HepG2 (cell line): ENCODE results near the gene NABP2. TPM values are rescaled to one million over a fixed set of nuclear protein-coding genes. Genes with fewer than 3 reads are reported as not detected.
A peak's percentile ranks its signal among the peaks of the same experiment; 100 is the strongest.

Experiments
- ATAC-seq: fragments of 200-7000 bp; cut with Tn5 transposase; 3 replicates; pipeline ENCODE4 v1.9.1; 2020; ENCODE audit warnings: mild to moderate bottlenecking, moderate library complexity
- BruUV-seq: library from RNA; stranded (reverse); fragments of 400-500 nt; replicated peaks from 2 replicates; lab custom pipeline; 2021; lab: Mats Ljungman, UMichigan
- CTCF ChIA-PET: fragments of 300-600 bp; formaldehyde crosslinking; extraction: SDS; loops from one replicate; lab custom pipeline; 2021; ENCODE audit warnings: low total read pairs, inconsistent platforms, low intra/inter-chr PET ratio; lab: Yijun Ruan, JAX
- POLR2A ChIA-PET: fragments of 350-600 bp; sonication (Branson Sonifier 250); formaldehyde crosslinking; loops from one replicate; lab custom pipeline; 2020; ENCODE audit warnings: antibody characterized with exemption, inconsistent platforms; lab: Yijun Ruan, JAX
- DNase-seq: peaks from one replicate; pipeline ENCODE4 v3.0.0-alpha.2; 2015; ENCODE audit warnings: low spot score
- FAIRE-seq: peaks from 3 replicates; lab custom pipeline; 2011; peaks lifted over from hg19 to GRCh38; lab: Jason Lieb, UNC
- H2AFZ ChIP-seq: one replicate; pipeline ENCODE4 v1.6.1; 2011; ENCODE audit warnings: low read length, inconsistent platforms
- H3K27ac ChIP-seq: fragments of 300-600 bp; 3 replicates; pipeline ENCODE4 v1.8.0; 2011; ENCODE audit warnings: mixed run types, mild to moderate bottlenecking, mixed read lengths, low read length, inconsistent platforms; ENCODE audit not compliant: insufficient read depth; ENCODE audit errors: extremely low read length
- H3K27me3 ChIP-seq, 2 experiments: fragments of 200-600 bp in 1 of 2; 2 replicates in 1 of 2; 3 replicates in 1 of 2; pipeline versions ENCODE4 v1.6.0 to v1.8.0; 2011; ENCODE audit warnings: low read length in 2 of 2, mild to moderate bottlenecking in 2 of 2, moderate library complexity in 2 of 2, inconsistent platforms in 1 of 2; ENCODE audit not compliant: insufficient read depth in 2 of 2, control insufficient read depth in 1 of 2
- H3K36me3 ChIP-seq, 2 experiments: fragments of 200-600 bp in 1 of 2; replicated peaks in 1 of 2; 2 replicates in 1 of 2; 3 replicates in 1 of 2; pipeline versions ENCODE4 v1.5.1 to v1.8.0; 2011; ENCODE audit warnings: low read length in 2 of 2, inconsistent platforms in 1 of 2; ENCODE audit not compliant: insufficient read depth in 2 of 2, control insufficient read depth in 1 of 2
- H3K4me1 ChIP-seq: 2 replicates; pipeline ENCODE4 v1.5.1; 2012; ENCODE audit warnings: low read length, inconsistent platforms; ENCODE audit not compliant: insufficient read depth
- H3K4me2 ChIP-seq: 2 replicates; pipeline ENCODE4 v1.6.0; 2011; ENCODE audit warnings: low read depth, low read length, inconsistent platforms
- H3K4me3 ChIP-seq, 3 experiments: fragments of 200-600 bp in 1 of 3; sonication (generic), shearing (Covaris generic) in 1 of 3; replicated peaks in 1 of 3; 2 replicates each; pipeline ENCODE4 v1.5.1; 2011 to 2016; ENCODE audit warnings: low read length in 3 of 3, inconsistent platforms in 2 of 3, low read depth in 2 of 3, mild to moderate bottlenecking in 2 of 3, control low read depth in 1 of 3, mixed read lengths in 1 of 3; ENCODE audit not compliant: insufficient read depth in 1 of 3
- H3K79me2 ChIP-seq: one replicate; pipeline ENCODE4 v1.6.1; 2011; ENCODE audit warnings: low read length, inconsistent platforms; ENCODE audit not compliant: insufficient read depth
- H3K9ac ChIP-seq: 2 replicates; pipeline ENCODE4 v1.6.0; 2011; ENCODE audit warnings: mild to moderate bottlenecking, low read depth, low read length, inconsistent platforms; ENCODE audit not compliant: insufficient read depth
- H3K9me3 ChIP-seq: 2 replicates; pipeline ENCODE4 v1.5.1; 2012; ENCODE audit warnings: mild to moderate bottlenecking, low read length
- H4K20me1 ChIP-seq: 2 replicates; pipeline ENCODE4 v1.6.0; 2011; ENCODE audit warnings: inconsistent platforms, mild to moderate bottlenecking, low read length, moderate library complexity; ENCODE audit not compliant: insufficient read depth
- CCAR2 ChIP-seq: fragments of 200-400 bp; formaldehyde crosslinking; optimal IDR thresholded peaks from 2 replicates; pipeline ENCODE3; 2018; ENCODE audit warnings: low read depth, mild to moderate bottlenecking, low read length, moderate library complexity
- HOXA3 ChIP-seq: sonication (generic); formaldehyde crosslinking; IDR thresholded peaks from 2 replicates; pipeline ENCODE4 v1.5.0; 2020; ENCODE audit warnings: missing genetic modification reagents
- JDP2 ChIP-seq: sonication (generic); formaldehyde crosslinking; IDR thresholded peaks from 2 replicates; pipeline ENCODE4 v1.8.1; 2022; ENCODE audit warnings: missing genetic modification reagents, borderline replicate concordance
- LCORL ChIP-seq, 2 experiments: fragments of 450-650 bp in 1 of 2; sonication (generic) in 1 of 2; formaldehyde crosslinking in 1 of 2; IDR thresholded peaks; 2 replicates each; pipeline versions ENCODE4 v1.5.0 to v1.6.1; 2017 to 2020; ENCODE audit warnings: antibody characterized with exemption in 1 of 2, missing genetic modification reagents in 1 of 2
- SRSF4 ChIP-seq: fragments of 200-400 bp; formaldehyde crosslinking; IDR thresholded peaks from one replicate; pipeline ENCODE4 v1.6.1; 2018; ENCODE audit warnings: mild to moderate bottlenecking, low read depth, low read length, moderate library complexity; ENCODE audit not compliant: poor library complexity, severe bottlenecking
- ZNF30 ChIP-seq: sonication (generic); formaldehyde crosslinking; IDR thresholded peaks from 2 replicates; pipeline ENCODE4 v1.5.0; 2020; ENCODE audit warnings: mild to moderate bottlenecking, missing genetic modification reagents
- WGBS: methylation state at CpG from one replicate; pipeline ENCODE4 v1.1.6; 2017; ENCODE audit warnings: low lambda C conversion rate; 5-methylcytosine and 5-hydroxymethylcytosine counted together
- in situ Hi-C: cut with HindIII; loops from 2 replicates; pipeline ENCODE4 v1.10.0; 2017; ENCODE audit warnings: low pct_unique_long_range_greater_than_20kb; ENCODE audit not compliant: extremely low pct_ligation_motif_present
- intact Hi-C: fragments of 100-400 bp; cut with micrococcal nuclease; formaldehyde crosslinking; loops from one replicate; pipeline ENCODE4 v1.10.0; 2022; ENCODE audit not compliant: unreplicated experiment
- polyA plus RNA-seq, 8 experiments: library from polyadenylated mRNA; depleted of rRNA in 3 of 8; stranded (reverse) in 7 of 8; unstranded in 1 of 8; fragments of >200 nt; fragmentation: Illumina TruSeq in 4 of 8; extraction: Trizol in 4 of 8; gene quantifications; 2 replicates each; pipeline versions ENCODE4 v1.2.1 to v1.2.3, GENCODE V29; 2011 to 2016; ENCODE audit warnings: low read depth in 4 of 8, missing spikeins in 1 of 8, mixed read lengths in 1 of 8; ENCODE audit not compliant: insufficient read depth in 1 of 8
- total RNA-seq, 5 experiments: library from RNA; depleted of rRNA; stranded (reverse); fragments of >200 nt; fragmentation: Illumina TruSeq; extraction: Trizol; gene quantifications; 2 replicates each; pipeline ENCODE4 v1.2.3, GENCODE V29; 2016; ENCODE audit warnings: low read depth in 1 of 5
- TF ChIP-seq, protein P1 (sequence below): sonication (generic); formaldehyde crosslinking; conservative IDR thresholded peaks from 2 replicates; pipeline ENCODE4 v1.8.0; 2022; ENCODE audit warnings: missing genetic modification reagents
- TF ChIP-seq, protein P2 (sequence below): sonication (generic); formaldehyde crosslinking; IDR thresholded peaks from 2 replicates; pipeline ENCODE4 v1.4.0; 2020; ENCODE audit warnings: missing genetic modification reagents

The NABP2 gene
- total and polyA plus RNA-seq, 2 of the 13 experiments (the other 11 are each of a cell fraction or from before 2014, with no cell fraction given): 33.2 to 35.5 TPM

DNA sequence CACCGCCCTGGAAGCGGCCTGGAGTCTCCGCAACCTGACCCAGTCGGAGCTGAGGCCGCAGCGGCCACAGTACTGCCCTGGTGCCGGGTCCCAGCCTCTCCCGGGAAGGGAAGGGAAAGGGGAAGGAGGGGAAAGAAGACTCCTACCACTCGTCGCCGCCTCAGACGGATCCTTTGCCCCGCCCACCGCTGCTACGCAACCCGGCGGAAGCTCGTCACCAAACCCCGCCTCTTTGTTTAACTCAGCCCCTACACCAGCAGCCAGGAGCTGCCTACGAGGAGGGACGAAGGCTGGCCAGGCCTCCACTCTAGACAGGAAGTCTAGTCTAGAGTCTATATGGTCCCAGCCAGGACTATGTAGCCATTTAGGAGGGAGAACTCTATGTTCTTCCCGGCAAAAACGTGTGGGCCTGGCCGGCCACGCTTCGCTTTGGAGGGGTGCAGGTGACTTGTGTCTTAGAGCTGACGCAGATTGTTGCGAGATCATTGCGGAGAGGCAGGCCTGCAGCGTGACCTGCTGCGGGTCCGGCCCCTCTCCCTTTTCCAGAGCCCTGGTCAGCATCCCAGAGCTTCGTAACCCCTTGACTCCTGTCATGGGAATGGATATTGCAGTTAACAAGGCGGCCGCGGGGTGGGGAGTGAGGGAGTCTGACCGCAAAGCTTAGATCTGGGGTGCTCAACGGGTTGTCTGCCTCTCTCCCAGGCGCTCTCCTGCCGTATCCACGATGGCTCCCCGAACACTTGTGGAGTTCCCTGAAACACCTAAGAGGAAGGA, 2.2 kb upstream of the NABP2 start, which contains the start of gene RNF41 (continued):
- TF ChIP-seq, protein P1, sequence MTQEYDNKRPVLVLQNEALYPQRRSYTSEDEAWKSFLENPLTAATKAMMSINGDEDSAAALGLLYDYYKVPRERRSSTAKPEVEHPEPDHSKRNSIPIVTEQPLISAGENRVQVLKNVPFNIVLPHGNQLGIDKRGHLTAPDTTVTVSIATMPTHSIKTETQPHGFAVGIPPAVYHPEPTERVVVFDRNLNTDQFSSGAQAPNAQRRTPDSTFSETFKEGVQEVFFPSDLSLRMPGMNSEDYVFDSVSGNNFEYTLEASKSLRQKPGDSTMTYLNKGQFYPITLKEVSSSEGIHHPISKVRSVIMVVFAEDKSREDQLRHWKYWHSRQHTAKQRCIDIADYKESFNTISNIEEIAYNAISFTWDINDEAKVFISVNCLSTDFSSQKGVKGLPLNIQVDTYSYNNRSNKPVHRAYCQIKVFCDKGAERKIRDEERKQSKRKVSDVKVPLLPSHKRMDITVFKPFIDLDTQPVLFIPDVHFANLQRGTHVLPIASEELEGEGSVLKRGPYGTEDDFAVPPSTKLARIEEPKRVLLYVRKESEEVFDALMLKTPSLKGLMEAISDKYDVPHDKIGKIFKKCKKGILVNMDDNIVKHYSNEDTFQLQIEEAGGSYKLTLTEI: no peak
- peak; percentile 49; the same call in 1 of the 2 replicates for TF ChIP-seq HOXA3 (CRISPR knock-in tag)

GRCh38 chr12:56222531-56222895, 1.6 kb upstream of the NABP2 start:
- 2% methylated on average over 4 of the region's 4 CpGs for WGBS
- no TSS peak for BruUV-seq
- Histone ChIP-seq H3K4me2 (peak overlapping the region; percentile 95), H3K79me2 (peaks cover 12% of the 10 kb centered on the region), H3K9me3 (no peaks in the 10 kb centered on the region), H3K4me3 (peak overlapping the region; percentile 91 to 94 (median 91)), H3K27me3 (no peaks in the 10 kb centered on the region; a peak in 1 of 5 replicates), H3K4me1 (peaks cover 37% of the 10 kb centered on the region), H3K36me3 (no peaks in the 10 kb centered on the region; a peak in 2 of 5 replicates), H3K9ac (peak overlapping the region; percentile 90), H3K27ac (peak overlapping the region; percentile 89), H4K20me1 (no peaks in the 10 kb centered on the region), H2AFZ (no peak overlapping the region)
- CTCF ChIA-PET: interaction anchor here (1.1 to 2.6 kb wide), 3 partner anchors 10 to 95 kb away, joined by 3 to 12 read pairs (median 3); partner anchors contain the start of gene ANKRD52
- intact Hi-C loops (loop anchor here (2.0 to 5.0 kb wide), 2 partner anchors 35 to 104 kb away; partner anchors contain the start of genes ANKRD52 and ZC3H10), in situ Hi-C loops (loop anchor here (5.0 kb wide), 1 partner anchor 35 kb away; the partner anchor contains the start of gene ANKRD52)
- ATAC-seq (no peak), DNase-seq (no peak), FAIRE-seq (no peak)
- POLR2A ChIA-PET: interaction anchor here (0.7 to 3.8 kb wide), 26 partner anchors 9 to 1232 kb away, joined by 3 to 96 read pairs (median 10); partner anchors contain the start of genes ANKRD52, CNPY2, COQ10A and CS
- TF ChIP-seq CCAR2: no peak
- TF ChIP-seq LCORL (IDR thresholded peaks at IDR 0.05): no peak
- 0 out of 2 replicates have a peak, but pooled peaks have one; percentile 5 for TF ChIP-seq LCORL (CRISPR knock-in tag; IDR thresholded peaks at IDR 0.05)
- TF ChIP-seq, protein P2, sequence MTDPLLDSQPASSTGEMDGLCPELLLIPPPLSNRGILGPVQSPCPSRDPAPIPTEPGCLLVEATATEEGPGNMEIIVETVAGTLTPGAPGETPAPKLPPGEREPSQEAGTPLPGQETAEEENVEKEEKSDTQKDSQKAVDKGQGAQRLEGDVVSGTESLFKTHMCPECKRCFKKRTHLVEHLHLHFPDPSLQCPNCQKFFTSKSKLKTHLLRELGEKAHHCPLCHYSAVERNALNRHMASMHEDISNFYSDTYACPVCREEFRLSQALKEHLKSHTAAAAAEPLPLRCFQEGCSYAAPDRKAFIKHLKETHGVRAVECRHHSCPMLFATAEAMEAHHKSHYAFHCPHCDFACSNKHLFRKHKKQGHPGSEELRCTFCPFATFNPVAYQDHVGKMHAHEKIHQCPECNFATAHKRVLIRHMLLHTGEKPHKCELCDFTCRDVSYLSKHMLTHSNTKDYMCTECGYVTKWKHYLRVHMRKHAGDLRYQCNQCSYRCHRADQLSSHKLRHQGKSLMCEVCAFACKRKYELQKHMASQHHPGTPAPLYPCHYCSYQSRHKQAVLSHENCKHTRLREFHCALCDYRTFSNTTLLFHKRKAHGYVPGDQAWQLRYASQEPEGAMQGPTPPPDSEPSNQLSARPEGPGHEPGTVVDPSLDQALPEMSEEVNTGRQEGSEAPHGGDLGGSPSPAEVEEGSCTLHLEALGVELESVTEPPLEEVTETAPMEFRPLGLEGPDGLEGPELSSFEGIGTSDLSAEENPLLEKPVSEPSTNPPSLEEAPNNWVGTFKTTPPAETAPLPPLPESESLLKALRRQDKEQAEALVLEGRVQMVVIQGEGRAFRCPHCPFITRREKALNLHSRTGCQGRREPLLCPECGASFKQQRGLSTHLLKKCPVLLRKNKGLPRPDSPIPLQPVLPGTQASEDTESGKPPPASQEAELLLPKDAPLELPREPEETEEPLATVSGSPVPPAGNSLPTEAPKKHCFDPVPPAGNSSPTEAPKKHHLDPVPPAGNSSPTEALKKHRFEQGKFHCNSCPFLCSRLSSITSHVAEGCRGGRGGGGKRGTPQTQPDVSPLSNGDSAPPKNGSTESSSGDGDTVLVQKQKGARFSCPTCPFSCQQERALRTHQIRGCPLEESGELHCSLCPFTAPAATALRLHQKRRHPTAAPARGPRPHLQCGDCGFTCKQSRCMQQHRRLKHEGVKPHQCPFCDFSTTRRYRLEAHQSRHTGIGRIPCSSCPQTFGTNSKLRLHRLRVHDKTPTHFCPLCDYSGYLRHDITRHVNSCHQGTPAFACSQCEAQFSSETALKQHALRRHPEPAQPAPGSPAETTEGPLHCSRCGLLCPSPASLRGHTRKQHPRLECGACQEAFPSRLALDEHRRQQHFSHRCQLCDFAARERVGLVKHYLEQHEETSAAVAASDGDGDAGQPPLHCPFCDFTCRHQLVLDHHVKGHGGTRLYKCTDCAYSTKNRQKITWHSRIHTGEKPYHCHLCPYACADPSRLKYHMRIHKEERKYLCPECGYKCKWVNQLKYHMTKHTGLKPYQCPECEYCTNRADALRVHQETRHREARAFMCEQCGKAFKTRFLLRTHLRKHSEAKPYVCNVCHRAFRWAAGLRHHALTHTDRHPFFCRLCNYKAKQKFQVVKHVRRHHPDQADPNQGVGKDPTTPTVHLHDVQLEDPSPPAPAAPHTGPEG (CRISPR knock-in tag): peak; percentile 79; the same call in 1 of the 2 replicates
- TF ChIP-seq SRSF4: no peak
- TF ChIP-seq ZNF30: 0 out of 2 replicates have a peak, but pooled peaks have one; percentile 2
- TF ChIP-seq JDP2 (CRISPR knock-in tag): no peak
